Esophagus muscularis mucosa (tissue), 4 donors: Measurements from ENCODE around the gene WNT9A. TPM values are rescaled to one million over a fixed set of nuclear protein-coding genes. Genes with fewer than 3 reads are reported as not detected.

Experiments
- DNase-seq: peaks from one replicate; pipeline ENCODE4 v3.0.0-alpha.2; 2017; ENCODE audit errors: extremely low spot score
- H3K27ac ChIP-seq, 4 donors: fragments of 200-600 bp; sonication (generic); replicated peaks in 1 of 4; 1 replicate in 3 of 4; 2 replicates in 1 of 4; pipeline ENCODE4 v1.5.1; 2016 to 2019; ENCODE audit warnings: mild to moderate bottlenecking in 1 of 4
- H3K27me3 ChIP-seq, 4 donors: fragments of 200-600 bp; sonication (generic); one replicate each; pipeline versions ENCODE4 v1.5.1 to v1.6.0; 2016 to 2019
- H3K36me3 ChIP-seq, 4 donors: fragments of 200-600 bp; sonication (generic); one replicate each; pipeline ENCODE4 v1.5.1; 2016 to 2019
- H3K4me1 ChIP-seq, 4 donors: fragments of 200-600 bp; sonication (generic); one replicate each; pipeline ENCODE4 v1.5.1; 2016 to 2019
- H3K4me3 ChIP-seq, 4 donors: fragments of 200-600 bp; sonication (generic); 1 replicate in 2 of 4; 2 replicates in 2 of 4; pipeline ENCODE4 v1.5.1; 2016 to 2019; ENCODE audit warnings: mild to moderate bottlenecking in 4 of 4, moderate library complexity in 1 of 4
- H3K9me3 ChIP-seq, 4 donors: fragments of 200-600 bp; sonication (generic); 1 replicate in 3 of 4; 2 replicates in 1 of 4; pipeline ENCODE4 v1.5.1; 2016 to 2019
- CTCF ChIP-seq, 3 experiments: fragments of 200-600 bp in 2 of 3; fragments of 450-650 bp in 1 of 3; sonication (generic) in 2 of 3; IDR thresholded peaks; one replicate each; pipeline ENCODE4 v1.5.1; 2017 to 2019; ENCODE audit warnings: antibody characterized with exemption in 3 of 3, mild to moderate bottlenecking in 2 of 3, moderate library complexity in 1 of 3
- EP300 ChIP-seq: sonication (generic); formaldehyde crosslinking; IDR thresholded peaks from one replicate; pipeline ENCODE4 v1.6.1; 2017; ENCODE audit warnings: antibody characterized with exemption
- POLR2A ChIP-seq: fragments of 450-650 bp; IDR thresholded peaks from one replicate; pipeline ENCODE4 v1.6.1; 2017; ENCODE audit warnings: antibody characterized with exemption, moderate library complexity, mild to moderate bottlenecking, low read depth
- POLR2AphosphoS5 ChIP-seq, 2 donors: sonication (generic); formaldehyde crosslinking; IDR thresholded peaks; one replicate each; pipeline ENCODE4 v1.6.1; 2017; ENCODE audit warnings: antibody characterized with exemption in 2 of 2
- WGBS: methylation state at CpG from one replicate; pipeline ENCODE4 v1.1.5; 2018; 5-methylcytosine and 5-hydroxymethylcytosine counted together
- intact Hi-C: fragments of 100-400 bp; cut with DNase I; formaldehyde crosslinking; loops from one replicate; pipeline ENCODE4 v1.15.1; 2023
- total RNA-seq, 4 donors: library from RNA; depleted of rRNA; stranded (reverse); fragments of >200 nt; gene quantifications; one replicate each; pipeline versions ENCODE4 v1.1.0 to v1.2.1, GENCODE V29; 2016

Gene WNT9A
- total RNA-seq, 4 donors from 2014 or later: 7.5 to 18.1 (median 14.4) TPM

- peaks cover 0 to 6% (median 0%) of the 10 kb centered on the region in 4 donors for H3K27me3 ChIP-seq
- no peaks in the 10 kb centered on the region for H3K9me3 ChIP-seq
- 86% methylated on average over 16 of the region's 18 CpGs for WGBS
- TF ChIP-seq POLR2A (no peak), POLR2AphosphoS5 (IDR thresholded peaks at IDR 0.05) (peak in 1 of 2 donors; percentile 44)
- H3K27ac ChIP-seq: peak overlapping the region; percentile 86 to 91 (median 88)
- intact Hi-C loops: loop anchor here (5.0 kb wide), 3 partner anchors 58 to 403 kb away; partner anchors contain the start of gene C1orf35
- peak overlapping the region; percentile 64 to 84 (median 70) for H3K4me3 ChIP-seq
- peaks cover 45 to 89% (median 88%) of the 10 kb centered on the region in 4 donors for H3K4me1 ChIP-seq
- no peak for DNase-seq
- H3K36me3 ChIP-seq: no peaks in the 10 kb centered on the region
Observed at GRCh38 chr1:227944931-227945890, 2.5 kb downstream of the WNT9A start.

GRCh38 chr1:227944090-227944930, 3.4 kb downstream of the WNT9A start:
- no peak for DNase-seq

GRCh38 chr1:227943381-227944089, 4.2 kb downstream of the WNT9A start:
- Histone ChIP-seq H3K4me1 (peaks cover 45 to 98% (median 95%) of the 10 kb centered on the region in 4 donors), H3K4me3 (peak overlapping the region in 2 of 4 donors; percentile 9 to 67), H3K36me3 (no peaks in the 10 kb centered on the region), H3K9me3 (no peaks in the 10 kb centered on the region), H3K27ac (peak overlapping the region; percentile 86 to 91 (median 88)), H3K27me3 (peaks cover 0 to 6% (median 0%) of the 10 kb centered on the region in 4 donors)
- intact Hi-C loops: no loop called here
- WGBS: 63% methylated on average over 12 of the region's 12 CpGs
- no peak for DNase-seq
- no peak for TF ChIP-seq POLR2A
- TF ChIP-seq POLR2AphosphoS5 (IDR thresholded peaks at IDR 0.05): no peak
- no peak for TF ChIP-seq EP300
- no peak for TF ChIP-seq CTCF (IDR thresholded peaks at IDR 0.05)

More at GRCh38 chr1:227944090-227944930, 3.4 kb downstream of the WNT9A start:
- Histone ChIP-seq H3K9me3 (no peaks in the 10 kb centered on the region), H3K27ac (peak overlapping the region; percentile 86 to 91 (median 88)), H3K4me1 (peaks cover 45 to 98% (median 96%) of the 10 kb centered on the region in 4 donors), H3K4me3 (peak overlapping the region in 2 of 4 donors; percentile 67 to 73), H3K36me3 (no peaks in the 10 kb centered on the region), H3K27me3 (peaks cover 0 to 6% (median 0%) of the 10 kb centered on the region in 4 donors)
- TF ChIP-seq CTCF (IDR thresholded peaks at IDR 0.05): no peak
- TF ChIP-seq EP300: peak; percentile 92
- peak; percentile 92 to 97 for TF ChIP-seq POLR2AphosphoS5 (IDR thresholded peaks at IDR 0.05)
- 56% methylated on average over 24 of the region's 24 CpGs for WGBS
- intact Hi-C loops: no loop called here

- peaks cover 42 to 92% (median 90%) of the 10 kb centered on the region in 4 donors for H3K4me1 ChIP-seq
- WGBS: 75% methylated on average over 1 of the region's 8 CpGs
- H3K9me3 ChIP-seq: no peaks in the 10 kb centered on the region
- H3K4me3 ChIP-seq: peak overlapping the region in 2 of 4 donors; percentile 9 to 67
- DNase-seq: no peak
- intact Hi-C loops: no loop called here
- H3K27me3 ChIP-seq: no peaks in the 10 kb centered on the region
- H3K27ac ChIP-seq: peak overlapping the region; percentile 86 to 91 (median 88)
- no peaks in the 10 kb centered on the region for H3K36me3 ChIP-seq
- TF ChIP-seq EP300 (no peak), CTCF (IDR thresholded peaks at IDR 0.05) (no peak), POLR2A (no peak), POLR2AphosphoS5 (IDR thresholded peaks at IDR 0.05) (no peak)
Observed at GRCh38 chr1:227942716-227943261, 4.9 kb downstream of the WNT9A start.
